Measurements from ENCODE around the gene TH.

- no peak for TF ChIP-seq POLR2AphosphoS5 (IDR thresholded peaks at IDR 0.05; ENCODE audit: borderline replicate concordance, low read depth, low read length)
- TF ChIP-seq EZH2 (IDR thresholded peaks at IDR 0.05), result peak; percentile 94
Measured at GRCh38 chr11:2143799-2144543, 27.6 kb downstream of the TH start.
